HG02678 (cell line): Measurements from ENCODE around the gene SH3RF1.

Experiments
- ATAC-seq: cut with Tn5 transposase; IDR thresholded peaks from one replicate; pipeline ENCODE4 v1.9.1; 2021; ENCODE audit warnings: mild to moderate bottlenecking, moderate library complexity; ENCODE audit not compliant: unreplicated experiment

Gene SH3RF1

DNA sequence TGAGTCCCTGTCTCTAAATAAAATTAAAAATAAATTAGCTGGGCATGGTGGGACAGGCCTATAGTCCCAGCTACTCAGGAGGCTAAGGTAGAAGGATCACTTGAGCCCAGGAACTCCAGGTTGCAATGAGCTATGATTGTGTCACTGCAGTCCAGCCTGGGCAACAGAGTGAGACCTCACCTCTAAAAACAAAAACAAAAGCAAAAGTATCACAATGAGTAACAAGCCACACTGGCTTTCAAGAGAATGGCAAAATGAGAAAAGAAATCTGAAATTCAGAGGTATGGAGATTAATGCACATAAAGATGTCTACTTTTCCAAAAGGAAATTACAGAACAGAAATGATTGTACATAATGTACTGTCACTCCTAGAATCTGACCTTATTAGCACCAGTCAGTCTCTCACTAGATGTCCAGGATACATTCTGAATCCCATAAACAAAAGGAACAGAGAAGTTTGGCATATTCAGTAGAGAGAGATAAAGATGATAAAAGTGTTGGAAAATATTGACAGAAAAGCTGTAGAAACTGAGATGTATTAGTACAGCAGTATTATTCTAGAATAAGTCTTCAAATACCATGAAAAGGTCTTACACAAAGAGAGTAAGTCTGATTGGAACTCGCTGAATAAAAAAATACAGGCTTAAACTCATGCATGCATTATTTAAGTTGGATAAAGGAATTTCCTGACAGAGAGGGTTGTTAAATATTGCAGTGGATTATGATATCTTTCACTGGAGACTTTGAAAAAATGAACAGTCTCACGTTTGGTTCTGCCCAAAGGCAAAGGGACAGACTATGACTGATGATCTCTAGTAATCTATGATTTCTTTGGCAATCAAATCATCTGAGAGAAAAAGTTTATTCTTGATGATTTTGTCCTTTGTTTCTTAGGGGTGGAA is 102.5 kb downstream of the SH3RF1 start:
- peak; percentile 91 for ATAC-seq

DNA sequence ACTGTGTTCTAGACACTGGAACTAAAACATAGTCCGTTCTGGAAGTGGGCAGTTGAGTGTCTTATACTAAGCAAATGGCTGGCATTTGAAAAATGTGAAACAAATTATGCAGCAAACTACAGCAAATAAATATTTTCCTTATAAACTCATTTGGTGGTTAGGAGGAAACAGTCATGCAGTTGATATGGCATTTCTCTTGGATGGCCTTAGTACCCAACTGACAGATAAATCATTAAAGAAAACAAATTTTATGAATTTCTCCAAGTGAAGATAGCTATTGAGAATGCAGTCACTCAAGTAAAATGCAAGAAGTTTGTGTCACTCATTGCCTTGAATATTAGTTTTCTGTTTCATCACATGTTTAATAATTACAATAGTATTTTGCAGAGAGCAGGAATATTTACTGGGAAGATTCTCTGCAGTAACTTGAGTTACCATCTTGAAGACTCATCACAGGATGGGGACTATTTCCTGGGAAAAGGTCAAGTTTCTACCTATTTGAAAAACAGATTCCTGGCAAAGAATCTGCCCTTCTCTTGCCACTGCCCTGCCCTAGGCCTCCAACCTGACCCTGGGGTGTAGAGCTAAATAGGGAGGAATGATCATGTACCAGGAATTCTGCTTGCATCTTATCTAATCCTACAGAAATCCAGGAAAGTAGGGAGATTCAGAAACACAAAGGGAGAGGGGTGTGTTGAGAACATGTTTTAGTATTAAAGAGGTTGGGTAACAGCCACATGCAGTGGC is 105.9 kb downstream of the SH3RF1 start:
- ATAC-seq: no peak

DNA sequence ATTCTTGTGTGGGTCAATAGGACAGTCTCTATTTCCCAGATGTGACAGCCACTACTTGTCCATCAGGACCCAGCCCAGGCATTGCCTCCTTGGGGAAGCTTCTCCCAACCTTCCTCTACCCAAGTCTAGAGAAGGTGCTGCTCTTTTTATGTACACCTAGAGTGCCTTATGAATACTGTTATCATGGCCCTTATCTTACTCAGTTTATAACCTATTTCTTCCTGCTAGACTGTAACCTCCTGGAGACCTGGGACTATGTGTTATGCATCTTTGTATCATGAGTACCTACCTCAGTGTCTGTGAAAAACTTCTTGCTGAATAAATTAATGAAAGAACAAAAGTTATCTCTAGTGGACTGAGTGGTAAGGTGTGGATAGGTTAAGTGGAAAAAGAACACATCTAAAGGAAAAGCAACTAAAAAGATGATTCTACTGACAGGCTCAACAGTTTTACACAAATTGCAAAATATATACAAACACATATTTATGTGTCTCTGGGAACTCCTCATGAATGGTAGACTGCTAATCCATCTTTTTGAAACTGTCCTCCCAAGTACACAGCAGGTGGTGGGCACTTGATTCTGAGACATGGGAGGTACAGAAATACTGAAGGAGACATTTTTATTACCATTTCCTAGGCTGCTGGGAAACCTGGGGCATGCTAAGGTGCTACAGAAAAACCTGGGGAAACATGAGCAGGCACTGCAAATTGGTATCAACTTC is 106.6 kb downstream of the SH3RF1 start:
- ATAC-seq: no peak

DNA sequence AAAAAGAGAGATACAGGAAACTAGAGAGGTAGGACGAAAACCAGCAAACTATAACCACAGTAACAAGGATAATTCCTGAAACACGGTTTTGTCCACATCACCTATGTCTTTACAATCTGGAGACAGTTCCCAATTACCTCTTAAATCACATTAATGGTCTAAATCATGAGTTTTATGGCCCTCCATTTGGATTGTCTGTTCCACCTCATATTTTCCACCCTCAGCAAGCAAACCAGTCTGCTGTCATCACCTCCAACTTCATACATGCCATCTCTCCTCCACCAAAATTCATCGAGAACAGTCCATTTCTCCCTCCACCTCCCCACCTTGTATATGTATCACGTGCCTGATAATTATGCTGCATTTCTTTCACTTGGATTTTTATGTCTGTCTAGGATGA is 107.3 kb downstream of the SH3RF1 start:
- ATAC-seq: no peak

DNA sequence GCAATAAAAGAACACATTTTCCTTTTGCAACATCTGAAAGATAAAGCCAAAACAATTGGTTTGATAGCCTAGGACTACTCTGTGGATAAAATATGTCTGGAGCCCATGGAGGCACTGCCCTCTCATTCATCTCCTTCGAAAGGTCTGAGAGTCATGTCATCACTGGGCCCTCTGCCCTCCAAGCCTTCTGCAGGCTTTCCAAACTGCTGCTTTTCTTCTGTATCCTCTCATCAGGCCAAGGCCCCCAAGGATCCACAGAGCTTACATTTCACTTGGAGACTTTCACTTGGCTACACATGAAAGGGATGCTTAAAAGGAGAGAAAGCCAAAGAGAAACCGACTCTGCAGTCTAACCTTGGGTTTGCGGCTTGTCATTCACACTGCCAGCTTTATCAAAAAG is 109.9 kb downstream of the SH3RF1 start:
- no peak for ATAC-seq

DNA sequence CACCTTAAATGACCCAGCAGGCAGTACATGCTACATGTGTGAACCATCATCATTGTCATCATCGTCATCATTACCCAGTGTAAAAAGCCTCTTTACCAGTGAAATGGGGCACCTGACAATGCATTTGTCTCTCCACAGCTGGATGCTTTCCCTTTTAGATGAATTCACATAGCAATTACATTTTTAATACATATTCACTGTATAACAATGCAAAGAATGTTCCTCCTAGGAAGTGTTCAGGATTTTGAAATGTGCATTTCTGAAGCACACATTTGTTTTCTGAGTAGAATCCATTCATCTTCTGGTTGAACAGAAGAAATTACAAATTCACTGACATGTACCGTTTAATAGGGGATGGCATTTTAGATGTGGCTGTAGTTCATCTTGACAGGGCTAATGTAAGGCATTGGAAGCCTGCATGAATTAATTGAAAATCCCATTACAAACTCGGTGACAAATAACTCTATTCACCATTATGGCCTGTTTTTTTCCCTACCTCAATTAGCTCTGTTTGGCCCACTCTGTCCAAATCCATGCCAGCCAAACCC is 111.1 kb downstream of the SH3RF1 start:
- no peak for ATAC-seq

DNA sequence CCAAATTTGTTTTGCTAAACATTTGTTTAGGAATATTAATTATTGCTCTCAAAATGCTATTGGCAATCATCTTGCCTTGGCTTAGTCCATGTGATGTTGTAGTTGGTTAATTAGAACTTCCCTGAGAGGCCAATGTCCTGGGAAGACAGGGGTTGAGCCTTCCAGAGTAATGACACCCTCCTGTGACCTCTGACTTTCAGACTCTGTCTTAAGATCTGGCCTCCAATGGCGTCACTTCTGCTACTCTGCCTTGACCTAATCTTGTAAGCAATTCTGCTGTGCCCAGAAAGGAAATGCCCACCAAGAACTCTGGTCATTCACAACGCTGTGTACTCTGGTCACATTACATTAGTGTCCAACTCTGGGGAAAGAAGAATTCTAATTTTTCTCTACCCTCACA is 111.9 kb downstream of the SH3RF1 start:
- no peak for ATAC-seq

DNA sequence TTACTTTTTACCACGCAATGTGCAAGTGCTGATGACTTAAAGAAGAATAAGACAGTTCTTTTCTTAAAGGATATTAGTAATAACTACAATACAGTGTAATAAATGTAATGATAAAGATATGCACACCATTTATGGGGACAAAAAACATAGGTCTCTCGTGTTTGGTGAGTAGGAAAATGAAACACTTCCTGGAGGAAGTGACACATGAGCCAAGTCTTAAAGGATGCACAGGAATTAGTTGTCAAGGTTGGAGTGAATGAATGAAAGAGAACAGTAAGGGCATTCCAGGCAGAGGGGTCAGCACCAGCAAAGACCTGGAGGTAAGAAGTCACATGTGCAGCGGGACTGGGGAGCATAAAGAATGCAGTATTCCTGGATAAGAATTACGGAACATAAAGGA is 112.7 kb downstream of the SH3RF1 start:
- no peak for ATAC-seq

DNA sequence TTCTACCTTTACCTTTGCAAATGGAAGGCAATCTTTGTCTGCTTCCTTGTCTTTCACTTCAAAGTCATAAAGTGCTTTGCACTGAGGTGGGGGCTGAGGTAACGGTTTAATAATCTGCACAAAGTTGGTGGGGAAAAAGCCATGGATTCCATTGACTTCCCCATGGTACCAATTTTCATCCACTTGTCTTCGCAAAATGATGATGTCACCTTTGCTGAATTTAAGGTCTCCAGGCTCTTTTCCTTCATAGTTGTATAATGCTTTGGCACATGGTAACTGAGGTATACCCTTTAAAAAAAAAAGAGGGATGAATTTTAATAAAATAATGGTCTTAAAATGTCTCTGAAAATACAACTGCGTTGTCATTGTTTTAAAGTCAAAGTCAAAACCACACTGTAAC is 114.4 kb downstream of the SH3RF1 start:
- ATAC-seq: no peak

DNA sequence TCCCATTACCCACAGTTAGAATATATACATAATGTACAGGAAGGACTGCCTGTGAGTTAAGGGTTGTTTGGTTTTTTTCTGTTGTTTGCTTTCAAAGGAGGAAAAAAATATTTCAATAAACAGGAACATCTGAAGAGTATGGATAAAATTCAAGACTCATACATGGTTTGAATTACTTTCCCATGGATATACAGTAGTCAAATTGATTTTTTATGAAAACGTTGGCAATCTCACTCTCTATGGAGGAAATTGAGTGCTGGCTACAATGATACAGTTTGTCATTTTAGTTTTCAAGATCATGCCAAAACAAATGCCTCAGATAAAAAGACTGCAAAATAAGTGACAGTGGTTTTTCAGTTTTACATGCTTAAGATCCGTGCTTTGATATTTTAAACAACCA is 116.6 kb downstream of the SH3RF1 start:
- no peak for ATAC-seq

DNA sequence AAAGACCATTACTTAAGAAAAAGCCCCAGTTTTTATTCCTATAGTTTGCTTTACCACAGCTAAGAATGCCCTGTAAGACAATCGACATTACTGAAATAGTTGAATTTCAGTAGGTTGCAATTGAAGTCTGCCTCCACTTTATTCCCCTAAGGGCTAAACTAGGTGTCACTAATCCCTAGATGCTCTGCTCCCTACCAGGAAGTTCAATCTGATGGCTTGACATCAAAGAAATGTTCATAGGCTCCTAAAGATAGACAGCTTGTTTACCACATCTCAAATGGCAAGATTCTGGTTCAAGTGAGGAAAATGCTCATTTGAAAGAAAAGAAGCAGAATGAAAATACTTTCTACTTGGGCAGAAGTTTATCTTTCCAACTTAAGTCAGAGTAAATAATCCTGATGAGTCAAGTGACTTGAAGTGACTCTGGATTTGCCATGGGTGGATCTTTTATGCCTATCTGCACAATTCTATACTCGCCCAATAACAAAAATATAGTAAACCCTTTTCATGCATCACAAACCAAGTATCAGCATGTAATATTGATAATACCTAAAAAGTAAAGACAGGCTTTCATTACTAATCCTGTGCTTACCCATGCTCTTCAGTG is 117.2 kb downstream of the SH3RF1 start:
- no peak for ATAC-seq

DNA sequence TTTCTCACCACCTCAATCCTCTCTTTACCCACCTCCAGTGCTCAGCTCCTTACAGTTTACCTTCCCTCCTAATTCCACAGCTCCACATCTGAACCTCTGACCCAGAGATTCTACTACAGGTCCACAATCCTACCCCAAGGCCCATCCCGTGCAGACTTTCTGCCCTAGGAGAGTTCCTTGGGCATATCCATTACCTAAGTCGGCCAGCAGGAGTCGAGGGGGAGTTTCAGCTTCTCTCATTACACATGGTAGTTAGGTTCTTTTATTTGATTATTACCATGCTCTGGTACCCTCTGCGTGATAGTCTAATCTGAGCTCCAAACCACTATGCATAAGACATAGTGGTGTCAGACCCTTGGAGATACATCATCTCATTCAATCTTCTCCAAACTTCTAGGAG is 117.9 kb downstream of the SH3RF1 start:
- no peak for ATAC-seq

DNA sequence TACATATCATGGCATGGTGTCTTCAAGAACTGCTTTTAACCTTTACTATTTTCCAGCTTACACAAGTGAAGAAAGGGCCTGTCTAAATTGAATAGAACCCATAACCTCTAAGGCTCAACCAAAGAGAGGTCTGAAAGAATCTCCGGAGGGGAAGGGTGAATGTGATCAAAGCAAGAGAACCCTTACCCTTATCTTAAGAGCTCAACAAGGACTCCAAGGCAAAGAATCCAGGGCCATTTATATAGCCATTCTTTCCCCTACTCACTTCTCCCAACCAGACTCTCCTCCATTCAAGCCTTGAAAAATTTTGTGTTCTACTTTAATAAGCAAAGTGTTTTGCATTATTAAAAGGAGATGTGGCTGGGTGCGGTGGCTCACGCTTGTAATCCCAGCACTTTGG is 118.7 kb downstream of the SH3RF1 start:
- ATAC-seq: no peak

DNA sequence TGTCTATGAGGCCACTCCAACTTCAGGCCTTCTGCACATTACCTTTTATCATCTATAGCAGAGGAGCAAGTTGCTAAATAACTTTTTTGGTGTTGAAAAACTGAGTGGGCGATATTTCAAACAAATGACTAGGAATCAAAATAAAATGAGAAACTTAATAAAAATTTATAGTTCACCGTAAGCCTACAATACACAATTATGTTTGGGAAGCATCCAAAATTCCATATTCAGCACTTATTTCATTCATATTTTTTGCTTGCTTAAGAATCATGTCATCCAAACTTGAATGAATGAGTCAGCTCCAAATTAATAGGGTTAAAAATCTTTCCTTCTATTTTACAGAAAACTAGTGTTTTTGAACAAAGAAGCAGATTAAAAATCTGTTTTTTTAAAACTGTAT is 119.1 kb downstream of the SH3RF1 start:
- ATAC-seq: no peak

DNA sequence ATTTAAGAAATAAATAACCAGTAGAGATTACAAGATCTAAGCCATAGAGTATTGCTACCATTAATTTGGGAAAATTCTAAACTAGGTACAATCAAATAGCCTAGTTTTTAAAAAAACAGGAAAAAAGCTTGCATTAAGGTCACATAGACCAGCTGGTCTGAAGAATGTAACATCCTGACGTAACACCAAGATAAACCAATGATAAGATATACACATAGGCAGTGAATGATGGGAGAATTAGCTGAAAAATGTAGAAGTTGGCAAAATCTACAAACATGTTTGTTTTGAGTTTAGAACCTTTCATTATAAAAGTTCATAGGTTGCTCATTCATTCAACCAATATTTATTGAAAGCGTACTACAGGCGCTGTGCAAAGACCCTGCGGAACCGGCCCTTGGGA is 120.0 kb downstream of the SH3RF1 start:
- ATAC-seq: no peak

DNA sequence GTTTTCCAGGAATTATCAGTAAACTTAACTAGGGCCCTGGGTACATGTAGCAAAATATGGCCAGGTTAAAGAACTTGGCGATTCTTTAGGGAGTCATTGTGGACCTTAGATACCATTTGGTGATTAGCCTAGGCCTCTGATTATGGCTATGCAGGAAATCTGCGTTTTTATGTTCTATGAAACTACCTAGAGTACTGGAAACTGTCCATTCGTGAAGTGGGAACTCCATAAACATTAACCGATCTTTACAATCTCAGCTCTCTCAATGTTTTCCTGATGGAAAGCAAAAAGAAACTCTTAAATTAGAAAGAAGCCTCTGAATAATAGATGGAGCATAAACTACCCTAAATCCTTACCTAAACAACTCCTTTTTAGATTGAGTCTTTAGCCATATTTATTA is 121.9 kb downstream of the SH3RF1 start:
- ATAC-seq: no peak

DNA sequence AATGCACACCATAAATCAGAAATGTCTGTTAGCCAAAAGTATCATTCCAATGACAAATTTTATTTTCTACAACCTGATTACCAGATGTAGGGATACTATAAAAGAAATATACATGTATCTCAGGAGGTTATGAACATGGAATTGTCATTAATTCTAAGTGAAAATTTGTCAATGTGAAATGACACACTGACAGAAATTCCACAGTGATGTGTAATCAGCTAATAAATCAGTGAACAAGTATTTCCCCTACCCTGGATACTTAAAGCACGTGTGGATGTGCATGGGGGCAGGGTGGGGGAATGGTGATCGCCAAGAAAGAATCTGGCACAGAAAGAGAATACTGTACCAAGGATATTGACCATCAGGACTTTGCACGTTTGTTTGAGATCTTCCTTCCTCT is 123.6 kb downstream of the SH3RF1 start:
- no peak for ATAC-seq

DNA sequence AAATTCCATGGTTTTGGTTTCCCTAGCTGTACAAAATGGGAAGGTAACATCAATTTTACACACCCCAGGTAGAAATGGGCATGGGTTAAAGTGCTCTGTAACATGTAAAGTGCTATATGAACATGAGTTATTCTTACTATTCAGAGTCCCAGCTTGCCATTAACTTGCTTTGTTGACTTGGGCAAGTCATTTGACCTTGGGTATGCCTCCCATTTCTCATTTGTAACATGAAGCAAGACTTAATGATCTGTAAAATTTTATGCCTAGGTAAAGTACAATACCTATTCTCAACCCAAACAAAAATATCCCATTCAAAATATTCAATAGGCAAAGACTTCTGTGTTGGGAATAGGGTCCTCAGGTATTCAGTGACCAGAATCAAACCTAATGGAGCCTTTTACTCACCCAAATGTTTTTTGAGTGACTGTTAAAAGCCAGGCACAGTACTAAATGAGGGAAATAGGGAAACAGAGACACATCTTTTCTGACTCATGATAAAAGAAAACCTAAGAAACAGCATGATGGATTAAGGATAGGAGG is 126.6 kb downstream of the SH3RF1 start:
- no peak for ATAC-seq

DNA sequence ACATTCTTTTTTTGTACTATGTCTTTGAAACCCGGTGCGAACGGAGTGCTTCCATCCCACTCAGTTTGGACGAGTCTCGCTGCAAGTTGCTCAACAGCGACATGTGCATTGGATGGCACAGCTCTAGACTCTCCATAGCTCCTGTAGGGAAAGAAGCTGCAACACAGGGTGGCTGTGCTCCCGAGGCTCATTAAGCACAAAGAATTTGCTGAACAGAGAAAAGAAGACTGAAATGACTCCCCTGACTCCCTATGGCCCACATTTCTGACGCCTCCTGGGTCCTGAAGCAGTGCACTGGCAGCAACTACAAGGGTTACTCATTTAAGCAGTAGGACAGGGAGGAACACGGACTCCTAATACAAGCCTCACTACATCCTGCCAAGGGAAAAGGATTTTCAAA is 127.4 kb downstream of the SH3RF1 start:
- ATAC-seq: no peak

DNA sequence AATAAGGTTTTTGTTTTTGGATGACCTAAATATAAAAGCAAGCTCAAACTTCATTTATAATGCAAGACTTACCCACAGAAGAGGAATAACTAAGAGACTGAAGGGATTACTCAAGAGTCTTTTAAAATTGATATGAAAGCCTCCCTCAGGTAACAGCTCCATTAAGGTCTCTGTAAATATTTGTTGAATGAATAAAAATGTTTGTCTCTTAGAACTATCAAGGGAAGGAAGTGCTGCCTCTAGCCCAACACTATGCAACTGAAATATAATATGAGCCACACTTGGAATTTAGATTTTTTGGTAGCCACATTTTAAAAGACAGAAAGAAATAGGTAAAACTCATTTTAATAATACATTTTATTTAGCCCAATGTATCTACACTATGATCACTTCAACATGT is 127.8 kb downstream of the SH3RF1 start:
- no peak for ATAC-seq

DNA sequence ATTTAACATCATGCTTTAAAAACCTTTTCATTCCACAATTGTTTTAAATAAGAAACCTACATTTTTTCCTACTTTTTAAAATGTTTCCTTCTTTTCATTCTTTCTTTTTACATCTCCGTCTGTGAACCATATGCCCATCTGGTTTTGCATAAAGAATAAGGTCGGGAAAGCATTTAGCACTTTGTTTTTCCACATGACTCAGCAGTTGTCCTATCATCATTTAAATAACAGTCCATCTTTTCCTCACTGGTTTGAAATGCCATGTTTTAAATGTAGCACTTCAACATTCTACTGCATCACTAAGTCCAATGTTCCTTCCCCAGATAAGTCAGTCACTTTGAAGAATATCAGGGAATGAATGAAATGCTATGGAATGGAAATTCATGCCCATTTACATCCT is 128.4 kb downstream of the SH3RF1 start:
- no peak for ATAC-seq
